ENCODE data around the gene GGCX. TPM values are rescaled to one million over a fixed set of nuclear protein-coding genes. Genes with fewer than 3 reads are reported as not detected.
A peak's percentile ranks its signal among the peaks of the same experiment; 100 is the strongest.
"Not testable (repeated sequence)": the region's sequence is repeated elsewhere in the genome, so short reads cannot be mapped to it uniquely, and the experiment has no call there.

GGCX gene
- total RNA-seq, 1 donor from 2014 or later = 27.0 TPM

DNA sequence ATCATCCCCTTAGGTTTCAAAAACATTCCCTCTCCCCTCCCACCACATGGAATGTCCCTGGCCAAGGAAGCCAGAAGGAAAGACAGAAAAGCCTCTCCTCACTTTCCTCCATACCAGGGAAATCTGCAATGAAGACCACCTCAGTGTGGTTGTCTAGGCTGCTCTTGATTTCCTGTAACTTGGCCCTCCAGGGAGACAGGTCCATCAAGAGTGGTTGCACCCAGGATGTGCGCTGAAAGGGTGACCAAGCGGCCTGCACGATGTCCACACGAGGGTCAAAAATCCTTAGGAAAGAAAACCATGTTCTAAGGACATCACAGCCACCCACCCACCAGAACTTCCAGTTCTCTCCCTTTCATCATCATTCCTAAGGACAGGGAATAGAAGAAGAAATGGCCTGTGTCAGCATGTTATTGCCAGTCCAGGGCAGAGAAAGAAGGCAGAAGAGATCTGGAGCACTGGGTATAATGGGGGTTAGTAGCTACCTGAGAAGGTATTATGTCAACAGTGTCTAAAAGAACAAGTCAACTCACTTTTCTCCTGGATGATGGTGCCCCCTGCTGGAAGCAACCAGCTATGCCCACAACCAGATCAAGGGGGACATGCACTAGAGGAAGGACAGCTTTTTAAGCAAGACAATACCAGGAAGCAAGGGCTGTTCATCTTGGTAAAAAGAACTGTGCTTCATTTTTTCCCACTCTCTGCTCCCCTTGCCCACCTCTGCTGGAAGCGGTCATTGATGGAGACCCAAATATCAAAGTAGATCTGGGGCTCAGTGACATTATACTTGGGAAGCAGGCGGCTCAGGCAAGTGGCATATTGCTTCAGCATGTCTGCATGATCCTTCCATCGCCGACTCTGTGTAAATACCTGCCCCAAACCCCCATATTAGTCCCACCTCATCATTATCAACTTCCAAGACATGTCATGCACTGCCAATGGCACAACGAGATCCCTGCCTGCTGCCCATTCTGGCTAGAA is 9.3 kb downstream of the GGCX start:
- peak; percentile 80 for DNase-seq (ENCODE audit: low spot score)
- Mint-ChIP-seq H3K4me1 (ENCODE audit: low read depth) (peaks cover 3% of the 10 kb centered on the region), H3K9me3 (no peaks in the 10 kb centered on the region), H3K27me3 (ENCODE audit: low read depth) (no peaks in the 10 kb centered on the region), H3K27ac (no peak overlapping the region), H3K36me3 (ENCODE audit: low read depth) (peaks cover 80% of the 10 kb centered on the region), H3K4me3 (ENCODE audit: low read depth) (no peak overlapping the region)
- intact Hi-C loops (cut with micrococcal nuclease) = loop anchor here (1.0 kb wide), 2 partner anchors 132 to 161 kb away; no protein-coding TSS in a partner anchor

DNA sequence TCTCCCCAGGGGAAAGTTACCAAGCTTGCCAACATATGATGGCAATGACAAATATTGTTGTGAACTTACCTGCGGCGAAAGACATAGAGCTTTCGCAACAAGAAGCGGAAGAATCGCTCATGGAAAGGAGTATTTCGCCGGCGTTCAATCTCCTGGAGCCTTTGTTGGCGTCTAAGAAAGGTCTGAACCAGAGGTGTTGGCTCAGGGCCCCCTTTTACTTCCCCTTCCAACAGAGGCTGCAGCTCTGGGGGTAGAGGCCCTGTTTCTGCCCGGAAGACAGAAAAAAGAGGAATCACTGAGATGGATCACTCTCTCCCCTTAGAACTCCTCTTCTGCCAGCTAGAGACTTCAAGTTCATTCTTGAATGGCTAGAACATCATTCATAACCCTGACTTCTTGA is 10.8 kb downstream of the GGCX start:
- no peak overlapping the region for H3K27ac Mint-ChIP-seq
- intact Hi-C loops (cut with micrococcal nuclease) = no loop called here
- H3K4me1 Mint-ChIP-seq (ENCODE audit: low read depth) = peaks cover 3% of the 10 kb centered on the region
- H3K9me3 Mint-ChIP-seq = no peaks in the 10 kb centered on the region
- peaks cover 77% of the 10 kb centered on the region for H3K36me3 Mint-ChIP-seq (ENCODE audit: low read depth)
- no peak overlapping the region for H3K4me3 Mint-ChIP-seq (ENCODE audit: low read depth)
- H3K27me3 Mint-ChIP-seq (ENCODE audit: low read depth) = no peaks in the 10 kb centered on the region
- no peak for DNase-seq (ENCODE audit: low spot score)

DNA sequence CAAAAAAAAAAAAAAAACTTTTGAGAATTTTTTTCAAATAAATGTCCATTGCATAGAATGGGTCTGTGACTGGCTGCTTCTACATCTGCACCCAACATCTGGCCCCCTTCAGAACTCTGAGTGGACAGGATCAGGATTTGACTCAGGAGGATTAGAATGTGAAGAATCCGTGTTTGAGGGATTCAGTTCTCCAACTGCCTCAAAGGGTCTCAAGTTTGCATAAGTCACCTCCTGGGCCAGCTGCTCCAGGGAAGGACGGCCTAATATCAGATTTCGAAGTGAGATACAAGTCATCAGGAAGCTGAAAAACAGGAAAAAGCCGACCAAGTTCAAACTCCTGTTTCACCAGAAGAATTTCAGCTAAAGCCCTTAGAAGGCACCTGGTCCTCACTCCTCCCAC is 11.5 kb downstream of the GGCX start:
- peaks cover 76% of the 10 kb centered on the region for H3K36me3 Mint-ChIP-seq (ENCODE audit: low read depth)
- intact Hi-C loops (cut with micrococcal nuclease) = no loop called here
- no peak overlapping the region for H3K4me3 Mint-ChIP-seq (ENCODE audit: low read depth)
- no peaks in the 10 kb centered on the region for H3K9me3 Mint-ChIP-seq
- no peaks in the 10 kb centered on the region for H3K27me3 Mint-ChIP-seq (ENCODE audit: low read depth)
- no peak for DNase-seq (ENCODE audit: low spot score)
- no peak overlapping the region for H3K27ac Mint-ChIP-seq
- no peaks in the 10 kb centered on the region for H3K4me1 Mint-ChIP-seq (ENCODE audit: low read depth)

DNA sequence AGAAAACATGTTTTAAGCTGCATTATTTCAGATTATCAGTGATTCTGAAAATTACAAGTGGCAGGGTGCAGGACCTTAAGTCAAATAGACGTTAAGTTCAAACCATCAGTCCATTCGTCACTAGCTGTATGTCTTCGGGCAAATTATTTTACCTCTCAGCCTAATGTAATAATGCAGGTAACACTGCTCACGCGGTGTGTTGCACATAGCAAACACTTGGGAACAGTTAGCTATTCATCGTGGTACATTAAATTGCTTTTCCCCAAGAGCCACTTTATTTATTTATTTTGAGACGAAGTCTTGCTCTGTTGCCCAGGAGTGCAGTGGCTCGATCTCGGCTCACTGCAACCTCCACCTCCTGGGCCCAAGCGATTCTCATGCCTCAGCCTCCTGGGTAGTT is 12.2 kb downstream of the GGCX start:
- Mint-ChIP-seq H3K27me3 (ENCODE audit: low read depth) (no peaks in the 10 kb centered on the region), H3K36me3 (ENCODE audit: low read depth) (peaks cover 78% of the 10 kb centered on the region), H3K9me3 (no peaks in the 10 kb centered on the region), H3K4me3 (ENCODE audit: low read depth) (no peak overlapping the region), H3K4me1 (ENCODE audit: low read depth) (peaks cover 3% of the 10 kb centered on the region), H3K27ac (no peak overlapping the region)
- intact Hi-C loops (cut with micrococcal nuclease) = no loop called here
- no peak for DNase-seq (ENCODE audit: low spot score)

DNA sequence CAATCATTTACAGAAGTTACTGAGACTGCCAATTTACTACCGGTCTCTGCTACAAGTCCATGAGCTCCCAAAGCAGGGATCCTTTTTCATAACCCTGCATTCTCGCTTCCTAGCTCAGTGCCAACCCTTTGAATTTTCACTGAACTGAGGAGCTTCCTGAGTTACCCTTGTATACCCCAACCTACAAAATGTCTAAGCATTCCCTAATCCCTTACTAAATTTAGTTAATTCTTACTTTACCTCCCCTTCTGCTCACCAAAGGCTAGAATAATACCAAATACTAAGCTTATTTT is 12.7 kb downstream of the GGCX start:
- no peak for DNase-seq (ENCODE audit: low spot score)
- Mint-ChIP-seq H3K9me3 (no peaks in the 10 kb centered on the region), H3K4me3 (ENCODE audit: low read depth) (no peak overlapping the region), H3K27ac (no peak overlapping the region), H3K27me3 (ENCODE audit: low read depth) (no peaks in the 10 kb centered on the region), H3K4me1 (ENCODE audit: low read depth) (peaks cover 6% of the 10 kb centered on the region), H3K36me3 (ENCODE audit: low read depth) (peaks cover 80% of the 10 kb centered on the region)
- intact Hi-C loops (cut with micrococcal nuclease) = no loop called here

DNA sequence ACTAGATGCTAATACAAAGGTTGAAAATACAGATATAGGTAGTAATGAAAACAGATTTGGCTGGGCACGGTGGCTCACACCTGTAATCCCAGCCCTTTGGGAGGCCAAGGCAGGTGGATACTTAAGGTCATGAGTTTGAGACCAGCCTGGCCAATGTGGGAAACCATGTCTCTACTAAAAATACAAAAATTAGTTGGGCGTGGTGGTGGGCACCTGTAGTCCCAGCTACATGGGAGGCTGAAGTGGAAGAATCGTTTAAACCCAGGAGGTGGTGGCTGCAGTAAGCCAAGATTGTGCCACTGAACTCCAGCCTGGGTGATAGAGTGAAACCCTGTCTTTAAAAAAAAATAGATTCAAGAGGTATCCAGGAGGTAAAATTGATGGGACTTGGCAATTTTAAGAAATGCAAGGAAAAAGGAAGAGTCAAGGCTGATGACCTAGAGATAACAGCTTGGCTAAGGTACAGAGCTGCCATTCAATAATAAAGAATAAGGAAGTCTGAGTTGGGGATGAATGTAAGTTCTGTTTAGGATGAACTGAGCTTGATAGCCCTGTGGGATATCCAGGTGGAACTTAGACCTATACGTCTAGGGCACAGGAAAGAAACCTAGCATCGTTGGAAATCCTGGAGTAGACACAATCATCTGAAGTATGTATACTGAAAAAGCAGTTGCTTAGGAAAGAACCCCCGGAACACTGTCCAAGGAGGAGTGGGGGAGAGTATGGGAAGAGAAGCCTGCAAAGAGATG is 13.3 kb downstream of the GGCX start:
- Mint-ChIP-seq H3K36me3 (ENCODE audit: low read depth) (peaks cover 81% of the 10 kb centered on the region), H3K27ac (peak overlapping the region; percentile 6), H3K4me1 (ENCODE audit: low read depth) (peaks cover 9% of the 10 kb centered on the region), H3K9me3 (no peaks in the 10 kb centered on the region), H3K4me3 (ENCODE audit: low read depth) (no peak overlapping the region), H3K27me3 (ENCODE audit: low read depth) (no peaks in the 10 kb centered on the region)
- intact Hi-C loops (cut with micrococcal nuclease) = no loop called here
- DNase-seq (ENCODE audit: low spot score) = no peak

DNA sequence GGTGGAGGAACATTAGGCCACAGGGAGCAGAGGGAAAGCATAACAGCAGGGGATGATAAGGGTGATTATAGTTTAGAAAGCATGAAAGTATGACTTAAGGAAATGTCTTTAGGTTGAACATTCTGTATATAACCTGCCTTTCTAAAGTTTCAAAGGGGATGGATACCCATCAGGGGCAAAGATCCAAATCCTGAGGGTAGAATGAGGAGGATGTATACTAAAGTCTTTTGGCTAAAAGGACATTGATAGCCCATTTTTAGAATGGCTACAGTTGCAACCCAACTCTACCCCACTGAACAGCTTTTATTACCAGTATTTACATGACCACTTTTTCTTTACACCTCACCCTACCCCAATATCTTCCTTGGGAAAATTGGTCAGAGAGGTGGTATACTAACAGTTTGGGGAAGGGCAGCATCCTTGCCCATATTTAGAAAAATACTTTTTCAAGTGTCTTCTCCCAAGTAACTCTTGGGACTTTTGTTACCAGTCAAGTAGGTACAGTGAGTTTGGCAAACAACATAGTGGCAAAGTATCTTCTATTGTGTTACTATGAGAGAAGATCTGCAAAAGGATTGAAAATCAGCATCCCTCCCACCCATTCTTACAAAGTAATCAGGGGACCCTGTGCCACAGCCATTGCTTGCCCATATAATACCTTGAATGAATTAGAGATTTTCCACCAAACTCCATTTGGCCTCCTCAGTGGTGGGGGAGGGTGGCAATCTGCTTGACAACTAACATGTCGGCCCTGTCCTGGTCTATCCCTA is 14.0 kb downstream of the GGCX start:
- H3K27ac Mint-ChIP-seq = peak overlapping the region; percentile 69

DNA sequence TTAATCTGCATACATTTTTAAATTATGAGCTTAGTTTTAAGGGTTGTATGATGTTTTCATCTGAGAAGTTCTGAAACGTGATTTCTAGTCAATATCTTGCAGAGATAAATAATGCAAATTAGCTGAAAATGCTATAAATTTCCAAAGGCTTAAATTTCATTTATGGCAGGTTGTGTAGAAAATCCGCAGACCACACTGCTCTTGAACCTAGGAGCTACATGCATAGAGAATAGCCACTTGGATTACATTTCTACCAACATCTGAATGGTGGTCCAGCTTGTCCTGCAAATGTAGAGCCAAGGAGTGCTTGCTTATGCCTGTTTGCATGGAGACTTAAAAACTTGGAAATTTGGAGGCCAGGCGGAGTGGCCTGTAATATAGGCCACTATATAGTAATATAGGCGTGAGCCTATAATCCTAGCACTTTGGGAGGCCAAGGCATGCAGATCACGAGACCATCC is 15.5 kb downstream of the GGCX start:
- H3K4me1 Mint-ChIP-seq (ENCODE audit: low read depth) = peaks cover 29% of the 10 kb centered on the region
- intact Hi-C loops (cut with micrococcal nuclease) = no loop called here
- H3K27me3 Mint-ChIP-seq (ENCODE audit: low read depth) = no peaks in the 10 kb centered on the region
- H3K27ac Mint-ChIP-seq = no peak overlapping the region
- no peak overlapping the region for H3K4me3 Mint-ChIP-seq (ENCODE audit: low read depth)
- peaks cover 81% of the 10 kb centered on the region for H3K36me3 Mint-ChIP-seq (ENCODE audit: low read depth)
- no peaks in the 10 kb centered on the region for H3K9me3 Mint-ChIP-seq
- DNase-seq (ENCODE audit: low spot score) = no peak

More for the DNA sequence above, 14.0 kb downstream of the GGCX start:
- no peak for DNase-seq (ENCODE audit: low spot score)
- peaks cover 17% of the 10 kb centered on the region for H3K4me1 Mint-ChIP-seq (ENCODE audit: low read depth)
- H3K9me3 Mint-ChIP-seq = no peaks in the 10 kb centered on the region
- intact Hi-C loops (cut with micrococcal nuclease) = no loop called here
- H3K4me3 Mint-ChIP-seq (ENCODE audit: low read depth) = no peak overlapping the region
- no peaks in the 10 kb centered on the region for H3K27me3 Mint-ChIP-seq (ENCODE audit: low read depth)
- H3K36me3 Mint-ChIP-seq (ENCODE audit: low read depth) = peaks cover 81% of the 10 kb centered on the region

DNA sequence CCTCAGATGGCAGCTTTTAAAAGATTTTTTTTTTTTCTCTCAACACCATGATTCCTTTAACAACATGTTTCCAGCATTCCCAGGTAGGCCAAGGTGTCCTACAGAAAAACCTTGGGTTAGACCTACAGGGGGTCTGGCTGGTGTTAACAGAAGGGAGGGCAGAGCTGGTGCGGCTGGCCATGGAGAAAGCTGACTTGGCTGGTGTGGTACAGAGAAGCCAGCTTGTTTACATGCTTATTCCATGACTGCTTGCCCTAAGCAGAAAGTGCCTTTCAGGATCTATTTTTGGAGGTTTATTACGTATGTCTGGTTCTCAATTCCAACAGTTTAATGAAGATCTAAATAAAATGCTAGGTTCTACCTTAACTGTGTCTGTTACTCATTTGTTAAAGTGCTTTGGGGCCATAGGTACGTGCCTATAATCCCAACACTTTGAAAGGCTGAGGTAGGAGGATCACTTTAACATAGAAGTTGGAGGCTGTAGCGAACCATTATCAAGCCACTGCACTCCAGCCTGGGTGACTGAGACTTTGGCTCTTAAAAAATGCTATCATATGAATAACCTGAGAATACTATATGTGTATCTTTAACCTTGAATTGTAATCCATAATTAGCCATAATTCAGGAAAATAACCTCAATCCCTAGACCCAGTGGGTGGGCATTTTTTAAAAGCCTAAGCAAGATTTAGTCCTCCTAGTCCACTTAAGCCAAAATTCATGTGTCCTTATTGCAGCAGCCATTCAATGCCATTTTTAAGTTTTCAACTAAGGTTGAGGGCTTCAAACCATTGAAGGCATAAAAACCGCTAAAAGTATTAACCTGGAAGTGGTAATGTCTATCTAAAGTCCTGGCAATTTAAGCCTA is 16.1 kb downstream of the GGCX start:
- not testable (repeated sequence) for H3K27ac Mint-ChIP-seq; H3K4me3 Mint-ChIP-seq (ENCODE audit: low read depth)
- peaks cover 32% of the 10 kb centered on the region for H3K4me1 Mint-ChIP-seq (ENCODE audit: low read depth)

DNA sequence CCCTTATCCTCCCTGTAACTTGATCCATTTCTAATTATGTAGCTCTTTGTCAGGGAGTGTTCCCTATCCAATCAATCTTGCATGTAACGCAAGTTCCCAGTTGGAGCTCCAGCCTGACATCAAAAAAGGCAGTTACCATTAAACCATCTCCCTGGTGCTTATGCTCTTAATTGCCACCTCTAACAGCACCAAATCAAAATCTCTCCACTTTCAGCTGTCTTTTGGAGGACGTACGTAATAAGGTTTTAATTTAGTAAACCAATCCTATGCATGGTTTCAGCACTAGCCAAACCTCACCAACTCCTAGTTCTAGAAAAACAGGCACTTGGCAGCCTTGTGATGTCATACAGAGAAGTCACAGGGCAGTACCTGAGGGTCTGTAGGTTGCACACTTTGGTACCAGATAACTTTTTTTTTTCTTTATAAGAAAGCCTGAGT is 17.0 kb downstream of the GGCX start:
- peak overlapping the region; percentile 62 for H3K27ac Mint-ChIP-seq
- H3K4me1 Mint-ChIP-seq (ENCODE audit: low read depth) = peaks cover 32% of the 10 kb centered on the region
- H3K4me3 Mint-ChIP-seq (ENCODE audit: low read depth); DNase-seq (ENCODE audit: low spot score); H3K9me3 Mint-ChIP-seq; H3K27me3 Mint-ChIP-seq (ENCODE audit: low read depth); intact Hi-C loops (cut with micrococcal nuclease): not testable (repeated sequence)
- peaks cover 83% of the 10 kb centered on the region for H3K36me3 Mint-ChIP-seq (ENCODE audit: low read depth)

More for the DNA sequence above, 16.1 kb downstream of the GGCX start:
- intact Hi-C loops (cut with micrococcal nuclease); H3K9me3 Mint-ChIP-seq; H3K27me3 Mint-ChIP-seq (ENCODE audit: low read depth); DNase-seq (ENCODE audit: low spot score): not testable (repeated sequence)
- peaks cover 82% of the 10 kb centered on the region for H3K36me3 Mint-ChIP-seq (ENCODE audit: low read depth)

DNA sequence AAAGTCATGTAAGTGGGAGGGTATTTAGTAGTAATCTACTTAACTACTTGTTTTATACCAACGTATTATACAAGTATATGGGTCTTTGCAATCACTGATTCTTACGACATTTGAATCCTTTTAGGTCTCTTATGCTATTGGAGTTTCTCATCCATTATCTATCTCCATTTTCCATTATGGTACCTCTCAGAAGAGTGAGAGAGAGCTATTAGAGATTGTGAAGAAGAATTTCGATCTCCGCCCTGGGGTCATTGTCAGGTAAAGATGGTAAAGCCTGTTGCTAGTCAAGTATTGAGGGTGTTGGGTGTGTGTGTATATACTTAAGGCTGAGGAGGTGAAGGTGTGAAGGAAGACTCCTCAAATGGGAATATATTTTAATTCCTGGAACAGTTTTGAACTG is 18.5 kb downstream of the GGCX start:
- H3K27ac Mint-ChIP-seq = peak overlapping the region; percentile 21
- intact Hi-C loops (cut with micrococcal nuclease) = no loop called here

More for the DNA sequence above, 18.5 kb downstream of the GGCX start:
- Mint-ChIP-seq H3K27me3 (ENCODE audit: low read depth) (no peaks in the 10 kb centered on the region), H3K9me3 (no peaks in the 10 kb centered on the region), H3K4me1 (ENCODE audit: low read depth) (peaks cover 33% of the 10 kb centered on the region), H3K4me3 (ENCODE audit: low read depth) (peak overlapping the region; percentile 97), H3K36me3 (ENCODE audit: low read depth) (peaks cover 82% of the 10 kb centered on the region)
- no peak for DNase-seq (ENCODE audit: low spot score)
